ENCODE measurements around the gene WAPL. TPM values are rescaled to one million over a fixed set of nuclear protein-coding genes. Genes with fewer than 3 reads are reported as not detected.

Gene WAPL
- total RNA-seq, 1 experiment from 2014 or later: 45.2 TPM

DNA sequence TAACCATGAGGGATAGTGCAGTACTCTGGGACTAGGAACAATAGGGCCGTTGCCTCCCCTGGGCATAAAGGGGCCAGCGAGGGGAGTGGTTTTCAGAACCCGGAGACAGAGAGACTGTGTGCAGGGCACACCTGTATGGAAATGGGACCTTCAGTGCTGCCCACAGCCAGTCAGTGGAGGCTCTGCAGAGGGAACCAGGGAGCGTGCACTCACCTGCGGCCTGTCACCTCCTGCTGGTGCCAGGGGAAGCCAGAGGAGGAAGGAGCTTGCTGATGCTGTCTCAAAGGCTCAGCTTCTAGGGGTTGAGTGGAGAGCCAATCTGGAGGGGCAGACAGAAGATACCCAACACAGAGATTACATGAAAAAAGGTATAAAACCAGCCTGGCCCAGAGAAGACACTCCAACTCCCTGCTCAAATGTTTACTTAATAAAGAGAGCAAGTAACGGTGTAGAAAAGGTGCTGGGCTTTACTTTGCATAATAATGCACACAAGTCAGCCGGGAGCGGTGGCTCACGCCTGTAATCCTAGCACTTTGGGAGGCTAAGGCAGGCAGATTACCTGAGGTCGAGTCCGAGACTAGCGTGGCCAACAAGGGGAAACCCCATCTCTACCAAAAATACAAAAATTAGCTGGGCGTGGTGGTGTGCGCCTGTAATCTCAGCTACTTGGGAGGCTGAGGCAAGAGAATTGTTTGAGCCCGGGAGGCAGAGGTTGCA is 35.5 kb upstream of the WAPL start:
- TF ChIP-seq, protein P1, sequence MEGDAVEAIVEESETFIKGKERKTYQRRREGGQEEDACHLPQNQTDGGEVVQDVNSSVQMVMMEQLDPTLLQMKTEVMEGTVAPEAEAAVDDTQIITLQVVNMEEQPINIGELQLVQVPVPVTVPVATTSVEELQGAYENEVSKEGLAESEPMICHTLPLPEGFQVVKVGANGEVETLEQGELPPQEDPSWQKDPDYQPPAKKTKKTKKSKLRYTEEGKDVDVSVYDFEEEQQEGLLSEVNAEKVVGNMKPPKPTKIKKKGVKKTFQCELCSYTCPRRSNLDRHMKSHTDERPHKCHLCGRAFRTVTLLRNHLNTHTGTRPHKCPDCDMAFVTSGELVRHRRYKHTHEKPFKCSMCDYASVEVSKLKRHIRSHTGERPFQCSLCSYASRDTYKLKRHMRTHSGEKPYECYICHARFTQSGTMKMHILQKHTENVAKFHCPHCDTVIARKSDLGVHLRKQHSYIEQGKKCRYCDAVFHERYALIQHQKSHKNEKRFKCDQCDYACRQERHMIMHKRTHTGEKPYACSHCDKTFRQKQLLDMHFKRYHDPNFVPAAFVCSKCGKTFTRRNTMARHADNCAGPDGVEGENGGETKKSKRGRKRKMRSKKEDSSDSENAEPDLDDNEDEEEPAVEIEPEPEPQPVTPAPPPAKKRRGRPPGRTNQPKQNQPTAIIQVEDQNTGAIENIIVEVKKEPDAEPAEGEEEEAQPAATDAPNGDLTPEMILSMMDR (IDR thresholded peaks at IDR 0.05; ENCODE audit: unreplicated experiment): no peak
- no peak overlapping the region for H3K27ac Mint-ChIP-seq (ENCODE audit: low read depth, unreplicated experiment)
- ChIA-PET CTCF (interaction anchor here (1.2 kb wide), 1 partner anchor 28 kb away, joined by 4 read pairs; no protein-coding TSS in a partner anchor), POLR2A (no interaction called here)
- BruUV-seq (replicated peaks): no TSS peak
- H3K27me3 Mint-ChIP-seq (ENCODE audit: insufficient read depth, unreplicated experiment): no peaks in the 10 kb centered on the region
- H3K9me3 Mint-ChIP-seq (ENCODE audit: unreplicated experiment): no peaks in the 10 kb centered on the region
- H3K4me1 Mint-ChIP-seq (ENCODE audit: insufficient read depth, unreplicated experiment): peaks cover 15% of the 10 kb centered on the region
- peaks cover 5% of the 10 kb centered on the region for H3K36me3 Mint-ChIP-seq (ENCODE audit: insufficient read depth, unreplicated experiment)
- intact Hi-C loops (cut with micrococcal nuclease): no loop called here
- DNase-seq (ENCODE audit: unreplicated experiment): no peak
- H3K4me3 Mint-ChIP-seq (ENCODE audit: unreplicated experiment): no peak overlapping the region

DNA sequence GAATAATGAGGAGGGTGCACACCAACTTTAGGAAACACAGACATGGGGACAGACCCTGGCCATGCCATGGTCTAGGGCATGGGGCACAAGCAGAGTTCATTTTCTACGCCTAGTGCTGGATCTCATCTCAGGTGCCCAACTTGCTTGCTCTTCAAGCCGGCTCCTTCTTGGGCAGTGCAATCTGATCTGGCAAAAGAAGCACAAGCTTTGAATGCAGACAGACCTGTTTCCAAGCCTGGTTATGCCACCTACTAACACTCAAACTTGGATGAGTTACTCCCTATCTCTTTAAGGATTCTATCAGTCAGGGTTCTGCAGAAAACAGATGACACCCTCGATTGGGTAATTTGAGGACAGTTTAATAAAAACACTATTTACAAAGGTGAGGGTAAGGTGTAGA is 34.9 kb upstream of the WAPL start:
- no peaks in the 10 kb centered on the region for H3K27me3 Mint-ChIP-seq (ENCODE audit: insufficient read depth, unreplicated experiment)
- DNase-seq (ENCODE audit: unreplicated experiment): no peak
- no peaks in the 10 kb centered on the region for H3K9me3 Mint-ChIP-seq (ENCODE audit: unreplicated experiment)
- no TSS peak for BruUV-seq (replicated peaks)
- H3K4me3 Mint-ChIP-seq (ENCODE audit: unreplicated experiment): no peak overlapping the region
- H3K36me3 Mint-ChIP-seq (ENCODE audit: insufficient read depth, unreplicated experiment): peaks cover 5% of the 10 kb centered on the region
- CTCF ChIA-PET: interaction anchor here (0.7 to 1.2 kb wide), 2 partner anchors 29 to 352 kb away, joined by 4 to 5 read pairs; no protein-coding TSS in a partner anchor
- H3K27ac Mint-ChIP-seq (ENCODE audit: low read depth, unreplicated experiment): no peak overlapping the region
- intact Hi-C loops (cut with micrococcal nuclease): no loop called here
- peaks cover 15% of the 10 kb centered on the region for H3K4me1 Mint-ChIP-seq (ENCODE audit: insufficient read depth, unreplicated experiment)
- POLR2A ChIA-PET: no interaction called here
- TF ChIP-seq, protein P1 (IDR thresholded peaks at IDR 0.05; ENCODE audit: unreplicated experiment): no peak

DNA sequence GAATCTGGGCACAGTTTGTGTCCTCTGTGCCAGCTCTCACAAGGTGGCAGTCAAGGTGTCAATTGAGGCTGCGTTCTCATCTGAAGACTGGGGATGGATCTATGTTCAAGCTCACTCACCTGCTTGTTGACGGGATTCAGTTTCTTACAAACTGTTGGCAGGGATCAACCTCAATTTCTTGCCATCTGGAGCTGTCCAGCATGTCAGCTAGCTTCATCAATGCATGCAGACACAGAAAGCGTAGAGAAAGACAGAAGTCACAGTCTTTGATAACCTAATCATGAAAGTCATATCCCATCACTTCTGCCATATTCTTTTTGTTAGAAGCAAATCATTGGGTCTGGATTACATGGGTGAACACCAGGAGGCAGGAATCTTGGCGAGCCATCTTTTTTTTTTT is 32.0 kb upstream of the WAPL start:
- H3K27ac Mint-ChIP-seq (ENCODE audit: low read depth, unreplicated experiment): no peak overlapping the region
- intact Hi-C loops (cut with micrococcal nuclease): no loop called here
- TF ChIP-seq, protein P1 (IDR thresholded peaks at IDR 0.05; ENCODE audit: unreplicated experiment): no peak
- no peaks in the 10 kb centered on the region for H3K27me3 Mint-ChIP-seq (ENCODE audit: insufficient read depth, unreplicated experiment)
- ChIA-PET POLR2A (interaction anchor here (1.2 kb wide), 1 partner anchor 32 kb away, joined by 4 read pairs; no protein-coding TSS in a partner anchor), CTCF (no interaction called here)
- no peaks in the 10 kb centered on the region for H3K9me3 Mint-ChIP-seq (ENCODE audit: unreplicated experiment)
- peaks cover 11% of the 10 kb centered on the region for H3K4me1 Mint-ChIP-seq (ENCODE audit: insufficient read depth, unreplicated experiment)
- no peak for DNase-seq (ENCODE audit: unreplicated experiment)
- no peak overlapping the region for H3K4me3 Mint-ChIP-seq (ENCODE audit: unreplicated experiment)
- peaks cover 5% of the 10 kb centered on the region for H3K36me3 Mint-ChIP-seq (ENCODE audit: insufficient read depth, unreplicated experiment)
- no TSS peak for BruUV-seq (replicated peaks)

DNA sequence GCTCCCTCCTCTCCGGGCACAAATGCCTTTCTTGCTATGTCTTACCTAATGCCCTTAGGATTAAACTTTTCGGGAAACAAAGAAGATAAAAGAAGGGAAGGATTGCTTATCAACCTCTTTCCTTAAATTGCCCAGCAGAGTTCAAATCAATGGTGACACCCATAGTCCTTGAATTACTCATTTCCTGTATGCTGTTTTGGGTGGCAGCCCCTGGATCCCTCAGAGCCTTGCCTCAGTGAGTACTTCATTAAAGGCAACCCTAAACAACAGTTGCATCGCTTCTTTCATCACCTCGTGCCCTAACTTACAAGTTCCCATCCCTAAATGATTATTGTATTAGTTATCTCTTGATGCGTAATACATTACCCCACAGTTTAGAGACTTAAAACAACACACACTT is 31.6 kb upstream of the WAPL start:
- Mint-ChIP-seq H3K27ac (ENCODE audit: low read depth, unreplicated experiment) (no peak overlapping the region), H3K9me3 (ENCODE audit: unreplicated experiment) (no peaks in the 10 kb centered on the region), H3K4me3 (ENCODE audit: unreplicated experiment) (no peak overlapping the region), H3K4me1 (ENCODE audit: insufficient read depth, unreplicated experiment) (peaks cover 10% of the 10 kb centered on the region), H3K27me3 (ENCODE audit: insufficient read depth, unreplicated experiment) (no peaks in the 10 kb centered on the region), H3K36me3 (ENCODE audit: insufficient read depth, unreplicated experiment) (peaks cover 5% of the 10 kb centered on the region)
- no peak for DNase-seq (ENCODE audit: unreplicated experiment)
- CTCF ChIA-PET: no interaction called here
- no TSS peak for BruUV-seq (replicated peaks)
- POLR2A ChIA-PET: no interaction called here
- TF ChIP-seq, protein P1 (IDR thresholded peaks at IDR 0.05; ENCODE audit: unreplicated experiment): no peak
- intact Hi-C loops (cut with micrococcal nuclease): no loop called here
